PC-3 (cell line): ENCODE measurements around the gene TEX36. TPM values are rescaled to one million over a fixed set of nuclear protein-coding genes. Genes with fewer than 3 reads are reported as not detected.

Experiments used
- ATAC-seq: fragments of 200-7000 bp; cut with Tn5 transposase; 2 replicates; pipeline ENCODE4 v1.9.1; 2020; ENCODE audit warnings: mild to moderate bottlenecking, moderate library complexity
- BruUV-seq: library from RNA; stranded (reverse); fragments of 400-500 nt; replicated peaks from 2 replicates; lab custom pipeline; 2021; lab: Mats Ljungman, UMichigan
- CTCF ChIA-PET: fragments of 300-600 bp; sonication (Branson Sonifier 250); formaldehyde crosslinking; loops from one replicate; lab custom pipeline; 2022; ENCODE audit warnings: antibody characterized with exemption; lab: Charles Lee
- POLR2A ChIA-PET: fragments of 300-600 bp; sonication (Branson Sonifier 250); formaldehyde crosslinking; loops from one replicate; lab custom pipeline; 2022; ENCODE audit warnings: antibody characterized with exemption; ENCODE audit not compliant: unreplicated experiment; lab: Charles Lee
- DNase-seq: peaks from one replicate; pipeline ENCODE4 v3.0.0-alpha.2; 2015
- H2AFZ ChIP-seq: fragments of 300-600 bp; sonication (generic); 2 replicates; pipeline ENCODE4 v1.6.0; 2016; ENCODE audit warnings: antibody characterized with exemption, low read length
- H3F3A ChIP-seq: fragments of 300-600 bp; sonication (generic); one replicate; pipeline ENCODE4 v1.6.0; 2017; ENCODE audit warnings: antibody characterized with exemption, low read length, control low read depth, mild to moderate bottlenecking; ENCODE audit not compliant: unreplicated experiment
- H3K27ac ChIP-seq: fragments of 300-600 bp; sonication (generic); 2 replicates; pipeline ENCODE4 v1.5.1; 2016; ENCODE audit warnings: mild to moderate bottlenecking, low read length
- H3K27me3 ChIP-seq: fragments of 300-600 bp; sonication (generic); 2 replicates; pipeline ENCODE4 v1.6.1; 2016; ENCODE audit warnings: low read length, mixed read lengths
- H3K36me3 ChIP-seq: fragments of 300-600 bp; sonication (generic); 2 replicates; pipeline ENCODE4 v1.6.1; 2016; ENCODE audit warnings: low read depth, mixed run types, low read length, mixed read lengths
- H3K4me1 ChIP-seq: fragments of 300-600 bp; sonication (generic); 2 replicates; pipeline ENCODE4 v1.5.1; 2016; ENCODE audit warnings: low read length; ENCODE audit not compliant: insufficient read depth
- H3K4me2 ChIP-seq: fragments of 300-600 bp; sonication (generic); 2 replicates; pipeline ENCODE4 v1.6.0; 2016; ENCODE audit warnings: low read length
- H3K4me3 ChIP-seq: fragments of 300-600 bp; sonication (generic); 2 replicates; pipeline ENCODE4 v1.5.1; 2016; ENCODE audit warnings: mild to moderate bottlenecking, low read length, mixed read lengths
- H3K79me2 ChIP-seq: fragments of 300-600 bp; sonication (generic); 2 replicates; pipeline ENCODE4 v1.6.1; 2017; ENCODE audit warnings: low read length, mixed read lengths
- H3K9ac ChIP-seq: fragments of 300-600 bp; sonication (generic); 2 replicates; pipeline ENCODE4 v1.6.0; 2016; ENCODE audit warnings: mild to moderate bottlenecking, low read length
- H3K9me2 ChIP-seq: fragments of 300-600 bp; sonication (generic); replicated peaks from 2 replicates; pipeline ENCODE4 v1.6.1; 2016; ENCODE audit warnings: mixed run types, low read length, mixed read lengths
- H3K9me3 ChIP-seq: fragments of 300-600 bp; sonication (generic); 2 replicates; pipeline ENCODE4 v1.6.1; 2016; ENCODE audit warnings: low read length, mixed read lengths
- H4K20me1 ChIP-seq: fragments of 300-600 bp; sonication (generic); 2 replicates; pipeline ENCODE4 v1.6.1; 2016; ENCODE audit warnings: low read length, mixed read lengths
- CTCF ChIP-seq: fragments of 300-600 bp; sonication (generic); conservative IDR thresholded peaks from 2 replicates; pipeline ENCODE4 v1.5.1; 2017; ENCODE audit warnings: antibody characterized with exemption, low read depth, mild to moderate bottlenecking, low read length
- EZH2 ChIP-seq: fragments of 300-600 bp; sonication (generic); IDR thresholded peaks from one replicate; pipeline ENCODE4 v1.6.1; 2017; ENCODE audit warnings: antibody characterized with exemption, mild to moderate bottlenecking, low read length; ENCODE audit not compliant: unreplicated experiment
- EZH2phosphoT487 ChIP-seq: fragments of 300-600 bp; sonication (generic); IDR thresholded peaks from 2 replicates; pipeline ENCODE4 v1.6.1; 2018; ENCODE audit warnings: mild to moderate bottlenecking, antibody characterized with exemption, low read length, borderline replicate concordance
- intact Hi-C: fragments of 100-400 bp; cut with micrococcal nuclease; formaldehyde crosslinking; loops from 2 replicates; pipeline ENCODE4 v1.9.0; 2023
- total RNA-seq: library from RNA; depleted of rRNA; stranded (reverse); fragments of >200 nt; gene quantifications from 2 replicates; pipeline ENCODE4 v1.2.3, GENCODE V29; 2014

TEX36 gene
- total RNA-seq, 1 experiment from 2014 or later, result not detected

- Histone ChIP-seq H3K27me3 (no peaks in the 10 kb centered on the region), H3K79me2 (no peaks in the 10 kb centered on the region), H3K27ac (no peak overlapping the region), H3K9me3 (no peaks in the 10 kb centered on the region), H3K9ac (no peak overlapping the region), H3K36me3 (no peaks in the 10 kb centered on the region), H3K4me3 (no peak overlapping the region), H3K4me2 (no peak overlapping the region), H3K4me1 (no peaks in the 10 kb centered on the region), H2AFZ (no peak overlapping the region), H4K20me1 (no peaks in the 10 kb centered on the region), H3K9me2 (no peaks in the 10 kb centered on the region), H3F3A (no peaks in the 10 kb centered on the region)
- no peak for TF ChIP-seq EZH2phosphoT487
- TF ChIP-seq CTCF, result no peak
- TF ChIP-seq EZH2, result no peak
- intact Hi-C loops, result no loop called here
- POLR2A ChIA-PET, result no interaction called here
- BruUV-seq, result no TSS peak
- DNase-seq (no peak), ATAC-seq (no peak)
- CTCF ChIA-PET, result no interaction called here
These were observed 858 bp upstream of the TEX36 start for GRCh38 chr10:125683821-125684220.

GRCh38 chr10:125679436-125679835, 3.5 kb downstream of the TEX36 start:
- Histone ChIP-seq H3K79me2 (no peaks in the 10 kb centered on the region), H3K9me3 (no peaks in the 10 kb centered on the region), H3K9me2 (no peaks in the 10 kb centered on the region), H3K27me3 (no peaks in the 10 kb centered on the region), H3K4me3 (no peak overlapping the region), H3K4me2 (no peak overlapping the region), H3K36me3 (no peaks in the 10 kb centered on the region), H3K27ac (no peak overlapping the region), H3K9ac (no peak overlapping the region), H4K20me1 (no peaks in the 10 kb centered on the region), H2AFZ (no peak overlapping the region), H3F3A (no peaks in the 10 kb centered on the region), H3K4me1 (no peaks in the 10 kb centered on the region)
- BruUV-seq, result no TSS peak
- intact Hi-C loops, result no loop called here
- ChIA-PET POLR2A (no interaction called here), CTCF (no interaction called here)
- ATAC-seq (no peak), DNase-seq (no peak)
- TF ChIP-seq EZH2 (no peak), EZH2phosphoT487 (no peak), CTCF (no peak)

- ChIA-PET POLR2A (no interaction called here), CTCF (no interaction called here)
- no peak for DNase-seq
These were observed 10.1 kb downstream of the TEX36 start for GRCh38 chr10:125672884-125673283.

More at GRCh38 chr10:125672884-125673283, 10.1 kb downstream of the TEX36 start:
- no peak for TF ChIP-seq EZH2
- no peak for TF ChIP-seq CTCF
- no peak for TF ChIP-seq EZH2phosphoT487
- Histone ChIP-seq H2AFZ (no peak overlapping the region), H3K9me3 (no peaks in the 10 kb centered on the region), H3K4me3 (no peak overlapping the region), H3K9me2 (no peaks in the 10 kb centered on the region), H3K36me3 (no peaks in the 10 kb centered on the region), H3K27me3 (no peaks in the 10 kb centered on the region), H3K79me2 (no peaks in the 10 kb centered on the region), H3F3A (no peaks in the 10 kb centered on the region), H3K27ac (no peak overlapping the region), H3K4me1 (no peaks in the 10 kb centered on the region), H4K20me1 (no peaks in the 10 kb centered on the region), H3K9ac (no peak overlapping the region), H3K4me2 (no peak overlapping the region)
- ATAC-seq, result no peak
- intact Hi-C loops, result no loop called here
- BruUV-seq, result no TSS peak
